ENCODE measurements around the gene RAB28. TPM values are rescaled to one million over a fixed set of nuclear protein-coding genes. Genes with fewer than 3 reads are reported as not detected.

Gene RAB28
- polyA plus RNA-seq, 1 of the 3 experiments (the other 2 are of a cell fraction) = 10.5 TPM

- Histone ChIP-seq H3K9me3 (no peaks in the 10 kb centered on the region), H3K9me2 (no peaks in the 10 kb centered on the region), H4K20me1 (ENCODE audit: insufficient read depth) (no peaks in the 10 kb centered on the region), H3K9ac (no peak overlapping the region), H3K4me3 (ENCODE audit: low read depth in 2 of 2, low read length in 1 of 2) (no peak overlapping the region), H3K36me3 (replicated peaks in 1 of 2; ENCODE audit: control insufficient read depth in 1 of 2, insufficient read depth in 2 of 2, low read length in 1 of 2) (no peaks in the 10 kb centered on the region), H3K4me1 (ENCODE audit: control insufficient read depth in 1 of 2, insufficient read depth in 2 of 2, low read depth in 1 of 2, low read length in 1 of 2) (no peaks in the 10 kb centered on the region), H3K27ac (ENCODE audit: low read depth in 2 of 2, low read length in 1 of 2) (no peak overlapping the region), H3K27me3 (ENCODE audit: insufficient read depth) (no peaks in the 10 kb centered on the region), H3K4me2 (no peak overlapping the region), H2AFZ (ENCODE audit: low read depth) (no peak overlapping the region), H3K79me2 (ENCODE audit: insufficient read depth) (no peaks in the 10 kb centered on the region), H3F3A (replicated peaks; ENCODE audit: insufficient read depth) (no peaks in the 10 kb centered on the region)
- no peak for TF ChIP-seq CHD2 (IDR thresholded peaks at IDR 0.05; ENCODE audit: low read length, partially characterized antibody)
- no peak for TF ChIP-seq TEAD4 (IDR thresholded peaks at IDR 0.05; ENCODE audit: borderline replicate concordance, insufficient read depth)
- no peak for TF ChIP-seq YY1 (IDR thresholded peaks at IDR 0.05; ENCODE audit: low read depth)
- no peak for DNase-seq
- ChIA-PET POLR2A (no interaction called here), CTCF (no interaction called here)
These were observed 161.4 kb downstream of the RAB28 start for GRCh38 chr4:13322681-13323101.

Other genes starting within 250 kb of the RAB28 start
- 0.15 and 0.16 TPM in 2 replicates for gene NKX3-2, start 60.2 kb upstream of the RAB28 start, polyA plus RNA-seq (2012; rRNA removed)
- gene BOD1L1, start 143.4 kb upstream of the RAB28 start, polyA plus RNA-seq (2012; rRNA removed) = 12.5 and 14.4 TPM in 2 replicates

Data from SK-N-SH (cell line).